H54 (cell line): ENCODE measurements around the gene BCL2L15.
A peak's percentile ranks its signal among the peaks of the same experiment; 100 is the strongest.

ENCODE experiments used
- DNase-seq: peaks from one replicate; pipeline ENCODE4 v3.0.0; 2011; ENCODE audit warnings: low spot score, mixed read lengths; ENCODE audit not compliant: insufficient read length
- FAIRE-seq: peaks from 3 replicates; lab custom pipeline; 2011; peaks lifted over from hg19 to GRCh38; lab: Jason Lieb, UNC
- POLR2A ChIP-seq: IDR thresholded peaks from 2 replicates; pipeline ENCODE4 v1.6.1; 2011; ENCODE audit warnings: low read depth, mild to moderate bottlenecking, low read length

The BCL2L15 gene

GRCh38 chr1:113887402-113888175 lies at the start of gene BCL2L15:
Gene BCL2L15 (minus strand): TSS chr1:113887581. CDS start chr1:113887375, 206 bp downstream.
- DNase-seq (no peak), FAIRE-seq (no peak)
- no peak for TF ChIP-seq POLR2A

GRCh38 chr1:113937146-113937545 lies 49.8 kb upstream of the BCL2L15 start:
- DNase-seq = no peak
- FAIRE-seq = no peak
- TF ChIP-seq POLR2A = no peak

GRCh38 chr1:113935970-113936369 lies 48.6 kb upstream of the BCL2L15 start:
- FAIRE-seq (no peak), DNase-seq (no peak)
- no peak for TF ChIP-seq POLR2A

GRCh38 chr1:113935176-113935575 lies 47.8 kb upstream of the BCL2L15 start:
- FAIRE-seq = no peak
- DNase-seq = no peak

GRCh38 chr1:113934511-113935055 lies 47.2 kb upstream of the BCL2L15 start:
- TF ChIP-seq POLR2A = no peak
- DNase-seq (no peak), FAIRE-seq (no peak)

More at GRCh38 chr1:113935176-113935575, 47.8 kb upstream of the BCL2L15 start:
- TF ChIP-seq POLR2A = no peak

GRCh38 chr1:113934006-113934405 lies 46.6 kb upstream of the BCL2L15 start:
- no peak for DNase-seq
- no peak for TF ChIP-seq POLR2A
- no peak for FAIRE-seq

- TF ChIP-seq POLR2A = no peak
- DNase-seq (no peak), FAIRE-seq (no peak)
These were observed 44.1 kb upstream of the BCL2L15 start for GRCh38 chr1:113931451-113931851.

- FAIRE-seq = no peak
These were observed 43.2 kb upstream of the BCL2L15 start for GRCh38 chr1:113930499-113931161.

GRCh38 chr1:113929750-113930498 lies 42.5 kb upstream of the BCL2L15 start:
- FAIRE-seq (no peak), DNase-seq (peak; percentile 38)
- TF ChIP-seq POLR2A = no peak

More at GRCh38 chr1:113930499-113931161, 43.2 kb upstream of the BCL2L15 start:
- DNase-seq = peak; percentile 58
- TF ChIP-seq POLR2A = no peak

GRCh38 chr1:113928941-113929749 lies 41.8 kb upstream of the BCL2L15 start, which contains the start of gene HIPK1:
Gene HIPK1 (plus strand): TSS chr1:113929324.
- DNase-seq (peak; percentile 69), FAIRE-seq (peak; percentile 36)
- TF ChIP-seq POLR2A = peak; percentile 70

GRCh38 chr1:113928187-113928930 lies 41.0 kb upstream of the BCL2L15 start:
- no peak for TF ChIP-seq POLR2A
- peak; percentile 23 for FAIRE-seq

GRCh38 chr1:113924473-113924872 lies 37.1 kb upstream of the BCL2L15 start:
- DNase-seq = no peak
- FAIRE-seq = no peak
- no peak for TF ChIP-seq POLR2A

More at GRCh38 chr1:113928187-113928930, 41.0 kb upstream of the BCL2L15 start:
- no peak for DNase-seq

GRCh38 chr1:113922957-113923356 lies 35.6 kb upstream of the BCL2L15 start:
- DNase-seq = no peak
- no peak for TF ChIP-seq POLR2A
- no peak for FAIRE-seq
